Limb (tissue), 2 donors: Measurements from ENCODE around the gene ZG16B.

Source experiments
- DNase-seq, 2 donors: peaks; one replicate each; pipeline ENCODE4 v3.0.0-alpha.2; 2016; ENCODE audit errors: extremely low spot score in 2 of 2

Gene ZG16B

DNA sequence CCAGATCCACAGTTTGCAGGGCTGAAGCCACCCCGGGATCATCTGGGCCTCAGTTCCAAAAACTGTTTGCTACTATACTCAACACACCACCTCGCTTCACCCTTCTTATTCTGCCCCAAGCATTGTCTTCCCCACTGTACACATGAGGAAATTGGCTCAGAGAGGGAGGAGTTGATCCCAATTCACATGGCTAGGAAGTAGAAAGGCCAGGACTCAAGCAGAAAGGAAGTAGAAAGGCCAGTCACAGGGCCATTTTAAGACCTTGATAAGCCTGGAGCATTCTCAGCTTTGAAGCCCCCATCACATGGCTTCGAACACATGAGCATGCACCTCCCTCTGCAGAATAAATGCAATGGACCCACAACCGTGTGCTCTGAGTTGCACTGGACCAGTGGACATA is 35.5 kb downstream of the ZG16B start:
- DNase-seq, result no peak

DNA sequence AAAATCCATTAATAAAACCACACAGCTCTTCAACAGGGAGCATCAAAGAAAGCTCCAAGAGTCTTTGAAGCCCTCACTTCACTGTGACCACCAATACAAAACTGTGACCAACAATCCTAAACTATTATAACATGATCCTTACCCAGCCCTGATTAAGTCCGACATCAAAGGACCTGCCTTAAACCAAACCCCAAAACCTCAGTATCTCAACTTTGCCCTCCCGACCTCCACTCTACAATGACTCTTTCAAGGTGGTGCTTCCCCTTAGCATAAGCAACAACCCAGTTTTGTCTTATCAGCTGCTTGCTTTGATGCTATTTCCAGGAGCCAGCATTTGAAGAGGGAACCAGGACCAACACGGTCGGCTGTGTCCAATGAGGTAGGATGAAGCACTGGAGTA is 36.3 kb downstream of the ZG16B start:
- DNase-seq, result no peak

DNA sequence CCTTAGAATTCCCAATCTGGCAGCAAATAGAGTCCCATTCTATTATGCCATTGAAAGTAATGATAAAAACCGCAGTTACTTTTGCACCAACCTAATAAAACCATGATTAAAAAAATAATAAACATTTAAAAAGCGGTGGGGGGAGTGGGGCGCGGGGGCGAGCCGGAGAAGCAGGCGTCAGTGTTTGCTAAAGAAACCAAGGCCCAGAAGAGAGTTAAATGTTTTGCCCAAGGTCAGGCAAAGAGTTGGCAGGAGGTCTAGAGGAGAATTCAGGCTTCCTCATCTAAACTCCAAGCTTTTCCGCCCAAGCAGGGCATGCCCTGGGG is 37.5 kb downstream of the ZG16B start:
- no peak for DNase-seq

DNA sequence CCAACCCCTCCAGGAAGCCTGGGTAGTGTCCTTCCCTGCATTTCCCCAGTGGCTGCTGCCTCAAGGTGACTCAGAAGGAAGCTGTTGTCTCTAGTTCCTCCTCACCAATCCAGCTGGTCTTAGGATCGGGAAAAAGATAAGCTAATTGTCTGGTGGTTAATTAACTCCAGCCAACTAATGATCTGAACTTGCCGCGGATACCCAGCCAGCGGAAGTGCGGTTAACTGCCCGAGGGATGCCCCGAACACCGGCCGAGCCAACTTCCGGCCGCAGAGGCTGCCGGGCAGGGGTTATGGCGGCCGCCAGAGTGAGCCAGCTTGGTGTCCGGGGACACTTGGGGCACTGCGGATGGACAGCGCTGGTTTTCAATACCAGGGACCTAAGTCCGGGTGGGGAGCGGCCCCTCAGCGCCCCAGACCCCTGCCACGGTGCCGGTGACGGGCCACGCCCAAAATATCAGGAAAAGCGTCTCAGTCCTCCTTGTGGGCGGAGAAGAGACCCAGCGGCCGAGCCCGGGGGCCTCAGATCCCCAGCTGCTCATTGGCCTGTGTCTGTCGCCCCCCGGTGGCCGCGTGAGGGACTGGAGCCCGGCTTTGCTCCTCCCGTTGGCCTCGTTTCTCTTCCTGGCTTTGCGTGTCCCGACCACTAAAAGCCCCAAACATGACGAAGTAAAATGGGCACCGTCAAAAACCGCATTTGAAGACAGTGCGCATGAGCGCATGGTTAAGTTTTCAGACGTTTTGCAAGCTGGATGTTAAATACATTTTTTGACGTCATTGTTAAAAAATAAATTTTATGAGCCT is 38.1 kb downstream of the ZG16B start:
- DNase-seq, result peak; percentile 86 to 97

DNA sequence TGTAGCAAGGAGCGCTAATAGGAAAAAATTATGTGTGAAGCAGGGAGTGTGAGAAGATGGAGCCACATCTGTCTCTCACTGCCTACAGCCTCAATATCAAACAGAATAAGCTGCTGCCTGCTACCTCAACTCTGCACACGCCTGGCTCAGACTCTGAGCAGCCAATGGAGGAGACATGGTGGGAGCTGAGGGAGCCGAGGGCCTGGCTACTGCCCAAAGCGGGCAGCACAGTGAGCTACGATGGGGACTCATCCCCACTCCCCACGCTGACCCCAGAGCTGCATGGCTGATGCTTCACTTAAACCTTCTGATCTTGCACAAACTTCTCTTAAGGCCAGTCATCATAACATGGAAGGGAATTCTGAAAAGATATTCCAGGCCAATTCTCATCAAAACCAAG is 41.8 kb downstream of the ZG16B start:
- no peak for DNase-seq

DNA sequence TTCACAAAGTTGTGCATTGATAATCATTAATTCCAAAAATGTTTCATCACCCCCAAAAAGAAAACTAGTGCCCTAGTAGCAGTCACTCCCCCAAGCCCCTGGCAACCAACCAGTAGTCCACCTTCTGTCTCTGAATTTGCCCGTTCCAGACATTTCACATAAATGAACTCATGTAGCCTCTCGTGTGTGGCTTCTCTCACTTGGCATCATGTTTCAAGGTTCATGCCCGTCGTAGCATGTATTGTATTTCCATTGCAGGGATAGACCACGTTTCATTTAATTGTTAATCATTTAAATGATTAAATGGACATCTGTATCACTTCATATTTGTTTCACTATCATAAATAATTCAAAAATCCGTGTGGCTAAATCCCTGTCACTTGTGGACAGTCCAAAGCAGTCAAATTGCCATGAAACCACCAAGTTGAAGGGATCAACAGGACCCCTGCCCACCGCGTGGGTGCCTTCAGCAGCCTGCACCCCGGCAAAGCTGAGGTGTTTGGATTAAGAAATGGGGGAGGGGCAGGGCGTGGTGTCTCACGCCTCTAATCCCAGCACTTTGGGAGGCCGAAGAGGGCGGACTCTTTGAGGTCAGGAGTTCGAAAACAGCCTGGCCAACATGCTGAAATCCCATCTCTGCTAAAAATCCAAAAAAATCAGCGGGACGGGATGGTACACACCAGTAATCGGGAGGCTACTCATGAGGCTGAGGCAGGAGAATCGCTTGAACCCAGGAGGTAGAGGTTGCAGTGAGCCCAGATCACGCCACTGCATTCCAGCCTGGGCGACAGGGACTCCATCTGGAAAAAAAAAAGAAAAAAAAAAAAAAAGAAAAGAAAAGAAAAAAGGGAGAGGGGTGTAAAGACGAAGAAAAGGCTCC is 44.2 kb downstream of the ZG16B start:
- DNase-seq, result no peak

DNA sequence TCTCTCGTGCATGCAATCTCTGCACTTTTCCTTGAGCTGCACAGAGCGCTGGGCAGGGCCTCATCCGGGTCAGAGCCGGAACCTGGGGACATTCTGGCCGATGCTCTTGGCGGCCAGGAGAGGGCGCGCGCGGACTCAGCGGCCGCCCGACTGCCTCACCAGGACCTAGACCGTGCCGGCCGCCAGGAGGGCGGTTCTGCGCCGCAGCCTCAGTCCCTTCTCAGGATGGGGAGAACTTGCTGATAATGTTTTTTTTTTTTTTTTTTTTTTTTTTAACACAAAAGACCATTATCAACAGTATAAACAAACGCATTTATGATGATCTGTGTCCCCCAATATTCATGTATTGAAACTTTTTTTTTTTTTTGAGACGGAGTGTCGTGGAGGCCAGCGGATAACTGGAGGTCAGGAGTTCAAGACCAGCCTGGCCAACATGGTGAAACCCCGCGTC is 44.8 kb downstream of the ZG16B start:
- peak; percentile 72 for DNase-seq

DNA sequence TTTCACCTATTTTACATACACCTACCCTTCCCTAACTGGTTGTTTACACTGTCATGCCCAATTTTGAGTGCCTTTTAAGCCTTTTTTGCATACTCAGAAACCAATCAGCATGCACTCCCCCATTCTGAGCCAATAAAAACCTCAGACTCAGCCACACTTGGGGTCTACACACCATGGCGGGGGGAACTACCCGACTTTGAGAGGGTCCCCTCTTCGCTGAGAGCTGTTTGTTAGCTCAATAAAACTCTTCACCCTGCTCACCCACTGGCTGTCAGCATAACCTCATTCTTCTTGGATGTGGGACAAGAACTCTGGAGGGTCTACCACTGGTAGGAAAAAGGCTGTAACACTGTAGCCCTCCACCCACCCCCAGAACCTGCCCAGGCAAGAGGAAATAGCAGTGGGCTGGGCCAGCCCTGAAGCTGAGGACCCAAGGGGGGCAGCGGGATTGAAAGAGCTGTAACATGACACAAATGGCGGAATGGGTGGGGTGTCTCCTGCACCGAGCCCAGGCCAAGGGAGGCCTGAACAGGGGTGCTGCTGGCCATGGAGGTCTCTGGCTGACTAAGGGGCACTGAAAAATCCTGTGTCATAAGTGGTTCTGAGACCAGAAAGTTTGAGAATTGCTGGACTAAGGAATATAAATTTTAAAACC is 49.9 kb downstream of the ZG16B start:
- no peak for DNase-seq
